Neutrophil (primary cell): Measurements from ENCODE around the gene RPS28.
"Not testable (repeated sequence)": the region's sequence is repeated elsewhere in the genome, so short reads cannot be mapped to it uniquely, and the experiment has no call there.

Experiments used
- H3K27ac ChIP-seq: fragments of 200-600 bp; sonication (generic); 2 replicates; pipeline ENCODE4 v1.5.1; 2016; ENCODE audit warnings: mild to moderate bottlenecking, moderate library complexity
- H3K27me3 ChIP-seq: fragments of 200-600 bp; sonication (generic); 2 replicates; pipeline ENCODE4 v1.6.0; 2016; ENCODE audit warnings: mild to moderate bottlenecking
- H3K36me3 ChIP-seq: fragments of 200-600 bp; sonication (generic); 2 replicates; pipeline ENCODE4 v1.5.1; 2017
- H3K4me1 ChIP-seq, 2 experiments: fragments of 200-600 bp in 1 of 2; sonication (generic) in 1 of 2; 1 replicate in 1 of 2; 2 replicates in 1 of 2; pipeline versions ENCODE4 v1.5.1 to v1.6.1; 2013 to 2016; ENCODE audit warnings: low read depth in 1 of 2, low read length in 1 of 2, mild to moderate bottlenecking in 1 of 2, moderate library complexity in 1 of 2; ENCODE audit not compliant: control insufficient read depth in 1 of 2, insufficient read depth in 1 of 2
- H3K4me3 ChIP-seq, 2 experiments: fragments of 200-600 bp in 1 of 2; sonication (generic) in 1 of 2; 1 replicate in 1 of 2; 2 replicates in 1 of 2; pipeline ENCODE4 v1.5.1; 2013 to 2016; ENCODE audit warnings: low read depth in 1 of 2, low read length in 1 of 2, mild to moderate bottlenecking in 1 of 2, moderate library complexity in 1 of 2
- H3K9me3 ChIP-seq: fragments of 200-600 bp; sonication (generic); 2 replicates; pipeline ENCODE4 v1.5.1; 2016
- TF ChIP-seq, protein P1 (sequence below): fragments of 200-600 bp; sonication (generic); IDR thresholded peaks from 2 replicates; pipeline ENCODE4 v1.5.1; 2016; ENCODE audit warnings: antibody characterized with exemption

Gene RPS28

DNA sequence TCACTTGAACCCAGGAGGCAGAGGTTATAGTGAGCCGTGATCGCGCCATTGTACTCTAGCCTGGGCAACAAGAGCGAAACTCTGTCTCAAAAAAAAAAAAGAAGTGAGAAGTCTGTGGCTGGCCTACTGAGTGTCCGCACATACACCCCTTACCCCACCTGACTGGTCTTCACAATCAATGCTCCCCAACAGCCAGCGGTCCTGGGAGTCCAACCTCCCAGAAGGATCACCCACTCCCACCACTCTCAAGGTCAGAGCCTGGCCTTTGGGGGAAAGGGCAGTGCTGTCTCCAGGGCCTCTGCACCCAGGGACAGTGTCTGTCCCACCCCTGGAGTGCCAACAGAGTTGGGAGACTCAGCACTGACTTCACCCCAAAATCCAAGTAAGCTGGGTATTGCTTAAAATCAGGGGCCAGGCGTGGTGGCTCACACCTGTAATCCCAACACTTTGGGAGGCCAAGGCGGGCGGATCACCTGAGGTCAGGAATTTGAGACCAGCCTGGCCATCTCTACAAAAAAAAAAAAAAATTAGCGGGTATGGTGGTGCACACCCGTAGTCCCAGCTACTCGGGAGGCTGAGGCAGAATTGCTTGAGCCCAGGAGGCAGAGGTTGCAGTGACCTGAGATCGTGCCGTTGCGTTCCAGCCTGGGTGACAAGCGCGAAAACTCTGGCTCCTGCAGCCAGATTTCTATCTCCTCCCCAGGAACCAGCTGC, 10.8 kb upstream of the RPS28 start:
- Histone ChIP-seq H3K9me3 (no peaks in the 10 kb centered on the region), H3K36me3 (peaks cover 68% of the 10 kb centered on the region), H3K27ac (no peak overlapping the region), H3K4me1 (peaks cover 12 to 13% of the 10 kb centered on the region in 2 experiments), H3K4me3 (no peak overlapping the region), H3K27me3 (peaks cover 14% of the 10 kb centered on the region)
- TF ChIP-seq, protein P1, sequence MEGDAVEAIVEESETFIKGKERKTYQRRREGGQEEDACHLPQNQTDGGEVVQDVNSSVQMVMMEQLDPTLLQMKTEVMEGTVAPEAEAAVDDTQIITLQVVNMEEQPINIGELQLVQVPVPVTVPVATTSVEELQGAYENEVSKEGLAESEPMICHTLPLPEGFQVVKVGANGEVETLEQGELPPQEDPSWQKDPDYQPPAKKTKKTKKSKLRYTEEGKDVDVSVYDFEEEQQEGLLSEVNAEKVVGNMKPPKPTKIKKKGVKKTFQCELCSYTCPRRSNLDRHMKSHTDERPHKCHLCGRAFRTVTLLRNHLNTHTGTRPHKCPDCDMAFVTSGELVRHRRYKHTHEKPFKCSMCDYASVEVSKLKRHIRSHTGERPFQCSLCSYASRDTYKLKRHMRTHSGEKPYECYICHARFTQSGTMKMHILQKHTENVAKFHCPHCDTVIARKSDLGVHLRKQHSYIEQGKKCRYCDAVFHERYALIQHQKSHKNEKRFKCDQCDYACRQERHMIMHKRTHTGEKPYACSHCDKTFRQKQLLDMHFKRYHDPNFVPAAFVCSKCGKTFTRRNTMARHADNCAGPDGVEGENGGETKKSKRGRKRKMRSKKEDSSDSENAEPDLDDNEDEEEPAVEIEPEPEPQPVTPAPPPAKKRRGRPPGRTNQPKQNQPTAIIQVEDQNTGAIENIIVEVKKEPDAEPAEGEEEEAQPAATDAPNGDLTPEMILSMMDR, result no peak

DNA sequence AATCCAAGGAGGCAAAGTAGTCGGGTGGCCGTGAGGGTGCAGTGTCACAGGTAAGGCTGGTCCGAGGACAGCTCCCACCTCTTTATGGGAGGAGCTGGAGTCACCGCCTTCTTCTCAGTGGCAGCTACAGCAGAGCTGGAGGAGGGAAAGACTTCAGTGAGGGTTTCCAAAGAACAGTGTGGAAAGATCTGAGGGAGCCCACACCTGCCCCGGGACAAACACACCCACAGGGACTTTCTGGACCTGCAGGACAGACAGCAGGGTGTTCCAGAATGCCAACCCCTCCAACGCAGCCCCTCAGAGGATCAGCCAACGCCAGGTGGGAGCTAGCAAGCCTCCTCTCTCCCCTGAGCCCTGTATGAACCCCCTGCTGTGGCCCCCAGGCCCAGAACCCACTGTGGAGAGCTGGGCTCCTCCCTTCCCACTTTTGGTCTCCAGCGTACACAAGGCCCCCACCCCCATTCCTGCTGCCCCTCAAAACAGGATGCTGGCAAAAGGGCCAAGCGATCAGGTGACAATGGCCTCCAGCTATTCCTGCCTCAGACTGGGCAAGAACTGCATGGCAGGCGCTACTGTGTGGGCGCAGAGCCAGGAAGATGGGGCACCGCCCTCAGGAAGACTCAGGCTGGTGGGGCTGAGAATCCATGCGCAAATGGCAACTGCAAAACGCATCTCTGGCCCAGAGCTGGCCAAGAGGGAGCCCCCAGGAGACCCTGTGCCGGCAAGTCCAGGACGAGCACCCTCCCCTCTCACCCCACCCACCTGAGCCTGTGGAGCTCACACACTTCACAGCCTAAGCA, 9.6 kb upstream of the RPS28 start:
- Histone ChIP-seq H3K36me3 (peaks cover 80% of the 10 kb centered on the region), H3K9me3 (no peaks in the 10 kb centered on the region), H3K27ac (no peak overlapping the region), H3K4me1 (peaks cover 12 to 13% of the 10 kb centered on the region in 2 experiments), H3K27me3 (peaks cover 14% of the 10 kb centered on the region), H3K4me3 (no peak overlapping the region)
- TF ChIP-seq, protein P1, result no peak

DNA sequence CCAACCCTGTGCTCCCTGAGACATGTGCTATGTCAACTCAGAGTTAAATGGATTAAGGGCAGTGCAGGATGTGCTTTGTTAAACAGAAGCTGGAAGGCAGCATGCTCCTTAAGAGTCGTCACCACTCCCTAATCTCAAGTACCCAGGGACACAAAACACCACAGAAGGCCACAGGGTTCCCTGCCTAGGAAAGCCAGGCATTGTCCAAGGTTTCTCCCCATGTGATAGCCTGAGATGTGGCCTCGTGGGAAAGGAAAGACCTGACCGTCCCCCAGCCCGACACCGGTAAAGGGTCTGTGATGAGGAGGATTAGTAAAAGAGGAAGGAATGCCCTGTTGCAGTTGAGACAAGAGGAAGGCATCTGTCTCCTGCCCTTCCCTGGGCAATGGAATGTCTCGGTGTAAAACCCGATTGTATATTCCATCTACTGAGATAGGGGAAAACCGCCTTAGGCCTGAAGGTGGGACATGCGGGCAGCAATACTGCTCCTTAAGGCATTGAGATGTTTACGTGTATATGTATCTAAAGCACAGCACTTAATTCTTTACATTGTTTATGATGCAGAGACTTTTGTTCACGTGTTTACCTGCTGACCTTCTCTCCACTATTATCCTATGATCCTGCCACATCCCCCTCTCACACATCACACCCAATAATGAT, 6.2 kb upstream of the RPS28 start:
- H3K4me1 ChIP-seq, H3K4me3 ChIP-seq, H3K27me3 ChIP-seq, H3K9me3 ChIP-seq, H3K27ac ChIP-seq: not testable (repeated sequence)
- peaks cover 67% of the 10 kb centered on the region for H3K36me3 ChIP-seq

DNA sequence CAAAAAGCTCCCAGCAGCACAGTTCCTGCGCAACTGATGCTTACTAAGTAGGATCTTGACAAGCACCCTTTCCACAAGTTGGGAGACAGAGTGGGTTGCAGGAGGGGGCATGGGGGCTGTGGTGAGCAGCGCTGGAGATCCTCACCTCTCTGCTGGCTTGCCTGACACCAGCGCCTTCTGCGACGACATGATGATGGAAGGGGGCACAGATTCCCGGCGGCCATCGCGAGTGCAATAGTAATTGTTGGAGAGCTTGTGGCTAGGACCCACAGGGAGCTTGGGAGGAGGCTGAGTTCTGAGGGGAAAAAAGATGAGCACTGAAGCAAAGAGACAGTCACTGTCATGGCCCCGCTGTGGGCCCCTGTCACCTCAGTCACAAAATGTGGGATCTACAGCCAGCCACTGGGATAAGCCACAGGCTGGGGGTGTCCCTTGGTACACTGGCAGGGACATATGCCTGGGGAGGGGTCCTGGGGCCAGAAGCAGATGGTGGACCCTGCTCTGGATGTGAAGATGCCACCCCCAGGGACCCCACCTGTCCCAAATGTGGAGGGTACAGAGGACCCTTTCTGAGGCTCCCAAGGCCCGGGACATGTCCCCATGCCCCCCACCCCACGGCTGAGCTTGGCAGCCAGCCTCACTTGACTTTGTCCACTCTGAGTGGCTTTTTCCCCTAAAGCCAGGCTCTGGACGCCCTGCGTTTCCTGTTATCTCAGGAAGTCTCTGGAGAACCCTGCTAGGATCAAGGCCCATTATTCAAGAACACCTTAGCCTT, 4.8 kb upstream of the RPS28 start:
- H3K27ac ChIP-seq, result no peak overlapping the region
- peaks cover 53% of the 10 kb centered on the region for H3K36me3 ChIP-seq
- no peak overlapping the region for H3K4me3 ChIP-seq
- H3K9me3 ChIP-seq, result no peaks in the 10 kb centered on the region
- H3K4me1 ChIP-seq, result peaks cover 11% of the 10 kb centered on the region in 2 experiments
- TF ChIP-seq, protein P1, result no peak
- no peaks in the 10 kb centered on the region for H3K27me3 ChIP-seq

DNA sequence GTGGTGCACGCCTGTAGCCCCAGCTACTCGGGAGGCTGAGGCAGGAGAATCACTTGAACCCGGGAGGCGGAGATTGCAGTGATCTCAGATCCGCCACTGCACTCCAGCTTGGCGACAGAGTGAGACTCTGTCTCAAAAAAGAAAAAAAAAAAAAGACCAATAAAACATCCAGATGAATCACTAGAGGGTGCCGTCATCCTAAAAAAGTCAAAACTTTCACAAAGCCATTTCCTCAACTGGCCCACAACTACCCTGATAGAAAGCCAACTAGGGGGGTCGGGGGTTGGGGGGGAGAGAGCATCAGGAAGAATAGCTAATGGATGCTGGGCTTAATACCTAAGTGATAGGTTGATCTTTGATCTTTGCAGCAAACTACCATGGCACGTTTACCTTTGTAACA, 2.5 kb upstream of the RPS28 start:
- H3K27me3 ChIP-seq, H3K9me3 ChIP-seq, H3K4me3 ChIP-seq, H3K27ac ChIP-seq: not testable (repeated sequence)
- peaks cover 19 to 24% of the 10 kb centered on the region in 2 experiments for H3K4me1 ChIP-seq
- peaks cover 40% of the 10 kb centered on the region for H3K36me3 ChIP-seq

DNA sequence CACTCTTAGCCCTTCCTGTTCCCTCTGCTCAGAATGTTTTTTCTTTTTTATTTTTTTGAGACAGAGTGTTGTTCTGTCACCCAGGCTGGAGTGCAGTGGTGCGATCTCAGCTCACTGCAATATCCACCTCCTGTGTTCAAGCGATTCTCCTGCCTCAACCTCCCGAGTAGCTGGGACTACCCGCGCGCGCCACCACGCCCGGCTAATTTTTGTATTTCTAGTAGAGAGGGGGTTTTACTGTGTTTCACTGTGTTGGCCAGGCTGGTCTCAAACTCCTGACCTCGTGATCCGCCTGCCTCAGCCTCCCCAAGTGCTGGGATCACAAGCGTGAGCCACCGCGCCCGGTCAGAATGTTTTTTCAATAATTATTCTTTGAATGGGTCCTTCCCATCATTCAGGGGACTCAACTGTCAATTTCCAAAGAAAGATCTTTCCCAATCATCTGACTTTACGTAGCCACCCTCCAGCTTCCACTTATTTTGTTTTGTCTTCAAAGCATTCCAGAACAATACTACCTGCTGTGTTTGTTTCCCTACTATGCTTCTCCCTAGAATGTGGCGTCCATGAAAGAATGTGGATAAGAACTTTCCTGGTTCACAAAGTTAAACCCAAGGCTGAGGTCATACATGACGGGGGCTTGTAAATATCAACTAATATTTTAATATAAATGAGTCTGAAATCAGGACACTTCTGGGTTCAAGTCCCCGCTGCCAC, 1.3 kb upstream of the RPS28 start:
- TF ChIP-seq, protein P1, result no peak
- no peaks in the 10 kb centered on the region for H3K9me3 ChIP-seq
- H3K4me3 ChIP-seq, result peak overlapping the region in 1 of 2 experiments; percentile 91
- no peaks in the 10 kb centered on the region for H3K27me3 ChIP-seq
- H3K36me3 ChIP-seq, result peaks cover 31% of the 10 kb centered on the region
- H3K4me1 ChIP-seq, result peaks cover 19 to 24% of the 10 kb centered on the region in 2 experiments
- no peak overlapping the region for H3K27ac ChIP-seq
